Stimulated activated CD4-positive, alpha-beta T cell treated with anti-CD3 and anti-CD28 coated beads, TNF-alpha, amount 100 ng/mL, for 24 hours (primary cell): ENCODE data around the gene TAF11L2.
"Not testable (repeated sequence)": the region's sequence is repeated elsewhere in the genome, so short reads cannot be mapped to it uniquely, and the experiment has no call there.

Experiments used
- DNase-seq, 3 experiments: peaks; one replicate each; pipeline ENCODE4 v3.0.0-alpha.2; 2020; ENCODE audit warnings: low read depth in 3 of 3

TAF11L2 gene

GRCh38 chr5:17497931-17498330 is at the start of gene TAF11L2:
TAF11L2 (plus strand) TSS chr5:17498231.
- not testable (repeated sequence) for DNase-seq

GRCh38 chr5:17448877-17449276 is 49.2 kb upstream of the TAF11L2 start:
- DNase-seq: no peak

- no peak for DNase-seq
Measured at GRCh38 chr5:17452936-17453335, 45.1 kb upstream of the TAF11L2 start.

GRCh38 chr5:17455942-17456341 is 42.1 kb upstream of the TAF11L2 start:
- no peak for DNase-seq

- DNase-seq: no peak
Measured at GRCh38 chr5:17461793-17462192, 36.2 kb upstream of the TAF11L2 start.

- DNase-seq: no peak
Measured at GRCh38 chr5:17463653-17464052, 34.4 kb upstream of the TAF11L2 start.

GRCh38 chr5:17470064-17470463 is 28.0 kb upstream of the TAF11L2 start:
- DNase-seq: no peak

- not testable (repeated sequence) for DNase-seq
Measured at GRCh38 chr5:17475064-17475463, 23.0 kb upstream of the TAF11L2 start.

GRCh38 chr5:17477043-17477442 is 21.0 kb upstream of the TAF11L2 start:
- no peak for DNase-seq

- no peak for DNase-seq
Measured at GRCh38 chr5:17477573-17478265, 20.3 kb upstream of the TAF11L2 start.

GRCh38 chr5:17481378-17481777 is 16.7 kb upstream of the TAF11L2 start:
- DNase-seq: no peak

- no peak for DNase-seq
Measured at GRCh38 chr5:17482790-17483189, 15.2 kb upstream of the TAF11L2 start.

- DNase-seq: not testable (repeated sequence)
Measured at GRCh38 chr5:17486464-17487173, 11.4 kb upstream of the TAF11L2 start.

- no peak for DNase-seq
Measured at GRCh38 chr5:17487174-17487512, 10.9 kb upstream of the TAF11L2 start.

- not testable (repeated sequence) for DNase-seq
Measured at GRCh38 chr5:17491257-17491656, 6.8 kb upstream of the TAF11L2 start.

GRCh38 chr5:17492770-17493169 is 5.3 kb upstream of the TAF11L2 start:
- DNase-seq: no peak

- DNase-seq: no peak
Measured at GRCh38 chr5:17497446-17497845, 585 bp upstream of the TAF11L2 start.

- no peak for DNase-seq
Measured at GRCh38 chr5:17511775-17512325, 13.8 kb downstream of the TAF11L2 start.

GRCh38 chr5:17517526-17517925 is 19.5 kb downstream of the TAF11L2 start:
- peak in 1 of 3 experiments; percentile 7 for DNase-seq

GRCh38 chr5:17518067-17518466 is 20.0 kb downstream of the TAF11L2 start, which contains the start of gene TAF11L3:
TAF11L3 (plus strand) TSS chr5:17518367.
- not testable (repeated sequence) for DNase-seq

- DNase-seq: not testable (repeated sequence)
Measured at GRCh38 chr5:17519508-17519907, 21.5 kb downstream of the TAF11L2 start.

GRCh38 chr5:17521501-17521900 is 23.5 kb downstream of the TAF11L2 start, which contains the start of gene TAF11L4:
TAF11L4 (plus strand) TSS chr5:17521801.
- not testable (repeated sequence) for DNase-seq

- DNase-seq: not testable (repeated sequence)
Measured at GRCh38 chr5:17524935-17525334, 26.9 kb downstream of the TAF11L2 start, which contains the start of gene TAF11L5. TAF11L5 (plus strand) TSS chr5:17525235.
